ENCODE results near the gene ZFAND6.

ZFAND6 gene

DNA sequence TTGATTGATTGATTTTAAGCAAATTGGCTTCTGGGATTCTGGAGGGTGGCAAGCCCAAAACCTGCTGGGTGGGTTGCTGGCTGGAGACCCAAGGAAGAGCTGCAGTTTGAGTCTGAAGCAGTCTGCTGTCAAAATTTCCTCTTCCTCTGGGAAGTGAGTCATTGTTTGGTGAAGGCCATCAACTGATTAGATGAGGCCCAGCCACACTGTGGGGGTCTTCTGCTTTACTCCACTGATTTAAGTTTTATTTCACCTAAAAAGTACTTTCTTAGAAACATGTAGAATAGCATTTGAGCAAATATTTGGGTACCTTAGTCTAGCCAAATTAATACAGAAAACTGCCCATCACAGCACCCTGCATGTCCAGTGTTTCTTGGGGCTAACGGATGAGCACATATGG is 127.1 kb downstream of the ZFAND6 start:
- DNase-seq (ENCODE audit: low read depth in 2 of 3, low spot score in 2 of 3) = no peak
